Stimulated activated CD4-positive, alpha-beta T cell treated with anti-CD3 and anti-CD28 coated beads, Interleukin-12 subunit alpha, Interleukin-12 subunit beta, amount 100 ng/mL, for 48 hours (primary cell): ENCODE results near the gene PRSS21.
A peak's percentile ranks its signal among the peaks of the same experiment; 100 is the strongest.

Source experiments
- DNase-seq, 3 donors: peaks; one replicate each; pipeline ENCODE4 v3.0.0-alpha.2; 2020; ENCODE audit warnings: low read depth in 2 of 3, low spot score in 1 of 3

The PRSS21 gene

GRCh38 chr16:2779151-2779920, 37.7 kb upstream of the PRSS21 start:
- no peak for DNase-seq

GRCh38 chr16:2779978-2780898, 36.8 kb upstream of the PRSS21 start:
- no peak for DNase-seq

GRCh38 chr16:2782583-2783351, 34.3 kb upstream of the PRSS21 start:
- no peak for DNase-seq

- DNase-seq, result no peak
Measured at GRCh38 chr16:2783581-2784357, 33.3 kb upstream of the PRSS21 start.

GRCh38 chr16:2784358-2785100, 32.5 kb upstream of the PRSS21 start:
- no peak for DNase-seq

GRCh38 chr16:2785101-2785991, 31.7 kb upstream of the PRSS21 start:
- peak in 1 of 3 donors; percentile 23 for DNase-seq

- DNase-seq, result no peak
Measured at GRCh38 chr16:2786061-2786825, 30.8 kb upstream of the PRSS21 start.

- DNase-seq, result no peak
Measured at GRCh38 chr16:2786826-2787151, 30.2 kb upstream of the PRSS21 start.

- DNase-seq, result no peak
Measured at GRCh38 chr16:2787406-2787805, 29.6 kb upstream of the PRSS21 start, which contains the start of gene PRSS33. Gene PRSS33, minus strand, starts transcription at chr16:2787560. Its CDS starts 1,013 bp downstream, at chr16:2786547.

GRCh38 chr16:2787961-2788360, 29.1 kb upstream of the PRSS21 start:
- no peak for DNase-seq

GRCh38 chr16:2790631-2791030, 26.4 kb upstream of the PRSS21 start:
- DNase-seq, result no peak

GRCh38 chr16:2791174-2791573, 25.9 kb upstream of the PRSS21 start:
- no peak for DNase-seq

GRCh38 chr16:2792940-2793339, 24.1 kb upstream of the PRSS21 start:
- DNase-seq, result no peak

- DNase-seq, result no peak
Measured at GRCh38 chr16:2795395-2796143, 21.5 kb upstream of the PRSS21 start.

GRCh38 chr16:2798723-2799204, 18.3 kb upstream of the PRSS21 start:
- DNase-seq, result no peak

- no peak for DNase-seq
Measured at GRCh38 chr16:2799205-2799858, 17.7 kb upstream of the PRSS21 start.

GRCh38 chr16:2799859-2800226, 17.2 kb upstream of the PRSS21 start:
- no peak for DNase-seq
